ENCODE measurements around the gene ZNF808. TPM values are rescaled to one million over a fixed set of nuclear protein-coding genes. Genes with fewer than 3 reads are reported as not detected.
A peak's percentile ranks its signal among the peaks of the same experiment; 100 is the strongest.

The ZNF808 gene
- total and polyA plus RNA-seq, 2 of the 13 experiments (the other 11 are each of a cell fraction or from before 2014, with no cell fraction given): 3.0 to 7.4 TPM

GRCh38 chr19:52527134-52527955 is at the start of gene ZNF808 (continued):
- TF ChIP-seq CREB3 (CRISPR knock-in tag; IDR thresholded peaks at IDR 0.05): no peak
- TF ChIP-seq SP1 (IDR thresholded peaks at IDR 0.05): no peak
- TF ChIP-seq SP1 (CRISPR knock-in tag; IDR thresholded peaks at IDR 0.05): peak; percentile 10; the same call in 1 of the 2 replicates
- TF ChIP-seq TEF (CRISPR knock-in tag; IDR thresholded peaks at IDR 0.05): no peak
- TF ChIP-seq HNF1B (CRISPR knock-in tag; IDR thresholded peaks at IDR 0.05): 0 out of 2 replicates have a peak, but pooled peaks have one; percentile 42
- no peak for TF ChIP-seq SUZ12 (IDR thresholded peaks at IDR 0.05; ENCODE audit: low read depth, low read length)
- no peak for TF ChIP-seq ZC3H13 (CRISPR knock-in tag; IDR thresholded peaks at IDR 0.05)
- TF ChIP-seq ZNF264 (CRISPR knock-in tag; IDR thresholded peaks at IDR 0.05): peak; percentile 90; the same call in 1 of the 2 replicates
- TF ChIP-seq ZNF724P (CRISPR knock-in tag; IDR thresholded peaks at IDR 0.05; ENCODE audit: borderline replicate concordance): no peak
- 0 out of 2 replicates have a peak, but pooled peaks have one; percentile 12 for TF ChIP-seq THRA (CRISPR knock-in tag; IDR thresholded peaks at IDR 0.05; ENCODE audit: borderline replicate concordance)
- TF ChIP-seq HOXA9 (CRISPR knock-in tag; IDR thresholded peaks at IDR 0.05; ENCODE audit: borderline replicate concordance): no peak
- TF ChIP-seq MAZ (IDR thresholded peaks at IDR 0.05; ENCODE audit: borderline replicate concordance, low read depth, low read length): 0 out of 2 replicates have a peak, but pooled peaks have one; percentile 24
- TF ChIP-seq MAZ (CRISPR knock-in tag; IDR thresholded peaks at IDR 0.05; ENCODE audit: low read depth): no peak; the same call in 1 of the 2 replicates
- TF ChIP-seq SMAD3 (CRISPR knock-in tag; IDR thresholded peaks at IDR 0.05): no peak
- TF ChIP-seq RNF2 (conservative IDR thresholded peaks at IDR 0.05; ENCODE audit: low read depth): no peak
- peak; percentile 64; the same call in 1 of the 2 replicates for TF ChIP-seq ZMAT3 (CRISPR knock-in tag; conservative IDR thresholded peaks at IDR 0.05)
- no peak for TF ChIP-seq HNRNPK (IDR thresholded peaks at IDR 0.05; ENCODE audit: low read depth, low read length, poor library complexity, severe bottlenecking)
- TF ChIP-seq CC2D1A (CRISPR knock-in tag; IDR thresholded peaks at IDR 0.05): no peak
- TF ChIP-seq SMYD3 (CRISPR knock-in tag; IDR thresholded peaks at IDR 0.05): no peak
- no peak; the same call in 1 of the 2 replicates for TF ChIP-seq MIER3 (CRISPR knock-in tag; IDR thresholded peaks at IDR 0.05; ENCODE audit: borderline replicate concordance)
- TF ChIP-seq ZNF10 (CRISPR knock-in tag; IDR thresholded peaks at IDR 0.05; ENCODE audit: borderline replicate concordance, low read depth): no peak
- TF ChIP-seq ZC3H4 (CRISPR knock-in tag; IDR thresholded peaks at IDR 0.05; ENCODE audit: borderline replicate concordance): no peak
- TF ChIP-seq NAIF1 (CRISPR knock-in tag; IDR thresholded peaks at IDR 0.05; ENCODE audit: borderline replicate concordance): no peak
- TF ChIP-seq ZNF251 (CRISPR knock-in tag; IDR thresholded peaks at IDR 0.05): no peak
- no peak for TF ChIP-seq ZNF496 (CRISPR knock-in tag; IDR thresholded peaks at IDR 0.05; ENCODE audit: insufficient replicate concordance)
- 0 out of 2 replicates have a peak, but pooled peaks have one; percentile 49 for TF ChIP-seq BRD4 (CRISPR knock-in tag; IDR thresholded peaks at IDR 0.05)
